Gastroesophageal sphincter (tissue), 3 donors: ENCODE measurements around the gene WDR64.

Source experiments
- CTCF ChIP-seq, 4 experiments: fragments of 200-600 bp in 2 of 4; fragments of 450-650 bp in 2 of 4; sonication (generic) in 1 of 4; IDR thresholded peaks; one replicate each; pipeline ENCODE4 v1.5.1; 2017 to 2019; ENCODE audit warnings: antibody characterized with exemption in 4 of 4, mild to moderate bottlenecking in 2 of 4, moderate library complexity in 2 of 4
- POLR2A ChIP-seq, 2 donors: fragments of 450-650 bp; IDR thresholded peaks; one replicate each; pipeline ENCODE4 v1.6.1; 2017; ENCODE audit warnings: antibody characterized with exemption in 2 of 2, mild to moderate bottlenecking in 2 of 2, moderate library complexity in 1 of 2

DNA sequence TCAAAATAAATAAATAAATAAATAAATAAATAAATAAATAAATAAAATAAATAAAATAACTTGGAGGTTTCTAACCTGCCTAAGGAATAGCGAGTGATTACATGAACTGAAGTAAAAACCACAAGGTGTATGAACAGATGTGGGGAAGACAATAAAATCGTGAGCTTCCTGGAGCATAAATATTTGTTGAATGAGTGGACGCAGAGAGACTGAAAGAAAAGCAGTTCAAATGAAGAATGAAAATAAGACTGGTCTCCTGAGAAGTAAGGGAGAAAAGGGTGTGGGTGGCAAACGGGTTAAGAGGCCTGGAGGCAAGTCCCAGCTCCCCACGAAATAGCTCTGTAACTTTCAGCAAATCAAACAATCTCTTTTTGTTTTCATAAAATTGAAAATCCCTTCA lies 45.5 kb upstream of the WDR64 start:
- TF ChIP-seq CTCF (IDR thresholded peaks at IDR 0.05) (no peak), POLR2A (IDR thresholded peaks at IDR 0.05) (no peak)
